HepG2 (cell line): ENCODE results near the gene POLE4. TPM values are rescaled to one million over a fixed set of nuclear protein-coding genes. Genes with fewer than 3 reads are reported as not detected.

Experiments used
- ATAC-seq: fragments of 200-7000 bp; cut with Tn5 transposase; 3 replicates; pipeline ENCODE4 v1.9.1; 2020; ENCODE audit warnings: mild to moderate bottlenecking, moderate library complexity
- BruUV-seq: library from RNA; stranded (reverse); fragments of 400-500 nt; replicated peaks from 2 replicates; lab custom pipeline; 2021; lab: Mats Ljungman, UMichigan
- CTCF ChIA-PET: fragments of 300-600 bp; formaldehyde crosslinking; extraction: SDS; loops from one replicate; lab custom pipeline; 2021; ENCODE audit warnings: low total read pairs, inconsistent platforms, low intra/inter-chr PET ratio; lab: Yijun Ruan, JAX
- POLR2A ChIA-PET: fragments of 350-600 bp; sonication (Branson Sonifier 250); formaldehyde crosslinking; loops from one replicate; lab custom pipeline; 2020; ENCODE audit warnings: antibody characterized with exemption, inconsistent platforms; lab: Yijun Ruan, JAX
- DNase-seq: peaks from one replicate; pipeline ENCODE4 v3.0.0-alpha.2; 2015; ENCODE audit warnings: low spot score
- FAIRE-seq: peaks from 3 replicates; lab custom pipeline; 2011; peaks lifted over from hg19 to GRCh38; lab: Jason Lieb, UNC
- H2AFZ ChIP-seq: one replicate; pipeline ENCODE4 v1.6.1; 2011; ENCODE audit warnings: low read length, inconsistent platforms
- H3K27ac ChIP-seq: fragments of 300-600 bp; 3 replicates; pipeline ENCODE4 v1.8.0; 2011; ENCODE audit warnings: mixed run types, mild to moderate bottlenecking, mixed read lengths, low read length, inconsistent platforms; ENCODE audit not compliant: insufficient read depth; ENCODE audit errors: extremely low read length
- H3K27me3 ChIP-seq, 2 experiments: fragments of 200-600 bp in 1 of 2; 2 replicates in 1 of 2; 3 replicates in 1 of 2; pipeline versions ENCODE4 v1.6.0 to v1.8.0; 2011; ENCODE audit warnings: low read length in 2 of 2, mild to moderate bottlenecking in 2 of 2, moderate library complexity in 2 of 2, inconsistent platforms in 1 of 2; ENCODE audit not compliant: insufficient read depth in 2 of 2, control insufficient read depth in 1 of 2
- H3K36me3 ChIP-seq, 2 experiments: fragments of 200-600 bp in 1 of 2; replicated peaks in 1 of 2; 2 replicates in 1 of 2; 3 replicates in 1 of 2; pipeline versions ENCODE4 v1.5.1 to v1.8.0; 2011; ENCODE audit warnings: low read length in 2 of 2, inconsistent platforms in 1 of 2; ENCODE audit not compliant: insufficient read depth in 2 of 2, control insufficient read depth in 1 of 2
- H3K4me1 ChIP-seq: 2 replicates; pipeline ENCODE4 v1.5.1; 2012; ENCODE audit warnings: low read length, inconsistent platforms; ENCODE audit not compliant: insufficient read depth
- H3K4me2 ChIP-seq: 2 replicates; pipeline ENCODE4 v1.6.0; 2011; ENCODE audit warnings: low read depth, low read length, inconsistent platforms
- H3K4me3 ChIP-seq, 3 experiments: fragments of 200-600 bp in 1 of 3; sonication (generic), shearing (Covaris generic) in 1 of 3; replicated peaks in 1 of 3; 2 replicates each; pipeline ENCODE4 v1.5.1; 2011 to 2016; ENCODE audit warnings: low read length in 3 of 3, inconsistent platforms in 2 of 3, low read depth in 2 of 3, mild to moderate bottlenecking in 2 of 3, control low read depth in 1 of 3, mixed read lengths in 1 of 3; ENCODE audit not compliant: insufficient read depth in 1 of 3
- H3K79me2 ChIP-seq: one replicate; pipeline ENCODE4 v1.6.1; 2011; ENCODE audit warnings: low read length, inconsistent platforms; ENCODE audit not compliant: insufficient read depth
- H3K9ac ChIP-seq: 2 replicates; pipeline ENCODE4 v1.6.0; 2011; ENCODE audit warnings: mild to moderate bottlenecking, low read depth, low read length, inconsistent platforms; ENCODE audit not compliant: insufficient read depth
- H3K9me3 ChIP-seq: 2 replicates; pipeline ENCODE4 v1.5.1; 2012; ENCODE audit warnings: mild to moderate bottlenecking, low read length
- H4K20me1 ChIP-seq: 2 replicates; pipeline ENCODE4 v1.6.0; 2011; ENCODE audit warnings: inconsistent platforms, mild to moderate bottlenecking, low read length, moderate library complexity; ENCODE audit not compliant: insufficient read depth
- ETS1 ChIP-seq: sonication (generic); formaldehyde crosslinking; IDR thresholded peaks from 2 replicates; pipeline ENCODE4 v1.4.0; 2020; ENCODE audit warnings: missing genetic modification reagents
- IKZF1 ChIP-seq: fragments of 450-650 bp; IDR thresholded peaks from 2 replicates; pipeline ENCODE4 v1.7.1; 2016
- KAT7 ChIP-seq: IDR thresholded peaks from 2 replicates; pipeline ENCODE4 v1.6.1; 2018; ENCODE audit warnings: borderline replicate concordance, missing compliant biosample characterization
- KDM6A ChIP-seq: IDR thresholded peaks from 2 replicates; pipeline ENCODE4 v1.6.1; 2016; ENCODE audit warnings: low read depth
- PITX1 ChIP-seq: sonication (generic); formaldehyde crosslinking; IDR thresholded peaks from 2 replicates; pipeline ENCODE4 v1.5.1; 2020; ENCODE audit warnings: mild to moderate bottlenecking, missing genetic modification reagents
- PRMT3 ChIP-seq: sonication (generic); formaldehyde crosslinking; IDR thresholded peaks from 2 replicates; pipeline ENCODE4 v1.8.1; 2022; ENCODE audit warnings: low read depth, mild to moderate bottlenecking, moderate library complexity, missing genetic modification reagents, borderline replicate concordance
- SP140L ChIP-seq: sonication (generic); formaldehyde crosslinking; IDR thresholded peaks from 2 replicates; pipeline ENCODE4 v1.4.0; 2020; ENCODE audit warnings: missing genetic modification reagents, borderline replicate concordance
- SP5 ChIP-seq: IDR thresholded peaks from 2 replicates; pipeline ENCODE4 v1.6.1; 2016; ENCODE audit warnings: low read depth, borderline replicate concordance
- ZNF160 ChIP-seq: sonication (generic); formaldehyde crosslinking; IDR thresholded peaks from 2 replicates; pipeline ENCODE4 v1.8.0; 2022; ENCODE audit warnings: mild to moderate bottlenecking, inconsistent platforms, missing genetic modification reagents
- ZNF432 ChIP-seq: sonication (generic); formaldehyde crosslinking; IDR thresholded peaks from 2 replicates; pipeline ENCODE4 v1.5.0; 2020; ENCODE audit warnings: missing genetic modification reagents, mild to moderate bottlenecking, borderline replicate concordance
- WGBS: methylation state at CpG from one replicate; pipeline ENCODE4 v1.1.6; 2017; ENCODE audit warnings: low lambda C conversion rate; 5-methylcytosine and 5-hydroxymethylcytosine counted together
- in situ Hi-C: cut with HindIII; loops from 2 replicates; pipeline ENCODE4 v1.10.0; 2017; ENCODE audit warnings: low pct_unique_long_range_greater_than_20kb; ENCODE audit not compliant: extremely low pct_ligation_motif_present
- intact Hi-C: fragments of 100-400 bp; cut with micrococcal nuclease; formaldehyde crosslinking; loops from one replicate; pipeline ENCODE4 v1.10.0; 2022; ENCODE audit not compliant: unreplicated experiment
- polyA plus RNA-seq, 8 experiments: library from polyadenylated mRNA; depleted of rRNA in 3 of 8; stranded (reverse) in 7 of 8; unstranded in 1 of 8; fragments of >200 nt; fragmentation: Illumina TruSeq in 4 of 8; extraction: Trizol in 4 of 8; gene quantifications; 2 replicates each; pipeline versions ENCODE4 v1.2.1 to v1.2.3, GENCODE V29; 2011 to 2016; ENCODE audit warnings: low read depth in 4 of 8, missing spikeins in 1 of 8, mixed read lengths in 1 of 8; ENCODE audit not compliant: insufficient read depth in 1 of 8
- total RNA-seq, 5 experiments: library from RNA; depleted of rRNA; stranded (reverse); fragments of >200 nt; fragmentation: Illumina TruSeq; extraction: Trizol; gene quantifications; 2 replicates each; pipeline ENCODE4 v1.2.3, GENCODE V29; 2016; ENCODE audit warnings: low read depth in 1 of 5
- TF ChIP-seq, protein P1 (sequence below): sonication (generic); formaldehyde crosslinking; IDR thresholded peaks from 2 replicates; pipeline ENCODE4 v1.8.1; 2023; ENCODE audit warnings: mild to moderate bottlenecking, moderate library complexity, missing genetic modification reagents
- TF ChIP-seq, protein P2 (sequence below): sonication (generic); formaldehyde crosslinking; IDR thresholded peaks from 2 replicates; pipeline ENCODE4 v1.5.0; 2020; ENCODE audit warnings: mild to moderate bottlenecking, missing genetic modification reagents, moderate library complexity

Gene POLE4
- total and polyA plus RNA-seq, 2 of the 13 experiments (the other 11 are each of a cell fraction or from before 2014, with no cell fraction given) = 106 to 116 TPM

DNA sequence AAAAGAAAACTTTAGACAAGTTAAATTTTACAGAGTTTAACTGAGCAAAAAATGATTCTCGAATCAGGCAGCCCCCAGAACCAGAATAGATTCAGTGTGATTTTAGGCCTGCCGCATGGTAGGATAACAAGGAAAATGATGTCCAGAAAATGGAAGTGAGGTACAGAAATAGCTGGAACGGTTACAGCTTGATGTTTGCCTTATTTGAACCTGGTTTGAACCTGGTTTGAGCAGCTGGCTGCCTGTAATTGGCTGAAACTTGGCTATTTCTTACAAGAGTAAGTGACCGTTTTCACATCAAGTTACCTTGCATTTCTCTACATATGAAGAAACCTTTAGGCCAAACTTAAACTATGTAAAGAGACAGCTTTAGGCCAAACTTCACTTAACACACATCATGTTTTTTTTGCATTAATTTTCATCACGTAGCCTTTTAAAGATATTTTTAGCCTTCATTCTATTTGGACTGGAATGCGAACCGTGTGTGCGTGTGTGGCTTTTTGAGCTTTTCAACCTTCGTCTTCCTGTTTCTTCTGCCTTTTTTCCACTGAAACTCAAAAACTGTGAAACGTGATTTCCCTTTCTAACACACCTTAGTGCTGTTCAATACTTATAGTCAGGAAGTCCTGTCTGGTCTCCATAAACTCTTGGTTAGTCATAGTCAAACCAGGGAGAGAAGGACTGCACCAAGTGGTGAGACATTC is 4.5 kb upstream of the POLE4 start:
- ATAC-seq = no peak
- BruUV-seq = no TSS peak

GRCh38 chr2:74954500-74954874 is 4.0 kb upstream of the POLE4 start:
- 98% methylated on average over 4 of the region's 4 CpGs for WGBS
- TF ChIP-seq, protein P1, sequence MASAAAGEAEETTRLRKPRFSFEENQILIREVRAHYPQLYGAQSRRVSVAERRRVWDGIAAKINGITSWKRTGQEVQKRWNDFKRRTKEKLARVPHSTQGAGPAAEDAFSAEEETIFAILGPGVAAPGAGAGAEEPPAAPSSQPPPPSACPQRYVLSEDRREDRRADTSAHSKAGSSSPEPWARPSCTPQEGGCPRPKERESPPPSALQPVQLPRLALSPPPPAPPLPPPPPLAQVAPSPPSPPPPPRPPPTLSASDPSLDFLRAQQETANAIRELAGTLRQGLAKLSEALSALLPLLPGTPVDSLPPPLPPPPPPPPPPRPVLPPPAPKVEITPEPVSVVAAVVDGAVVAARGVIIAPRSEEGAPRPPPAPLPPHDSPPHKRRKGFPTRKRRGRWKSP (CRISPR knock-in tag) = no peak
- TF ChIP-seq, protein P2, sequence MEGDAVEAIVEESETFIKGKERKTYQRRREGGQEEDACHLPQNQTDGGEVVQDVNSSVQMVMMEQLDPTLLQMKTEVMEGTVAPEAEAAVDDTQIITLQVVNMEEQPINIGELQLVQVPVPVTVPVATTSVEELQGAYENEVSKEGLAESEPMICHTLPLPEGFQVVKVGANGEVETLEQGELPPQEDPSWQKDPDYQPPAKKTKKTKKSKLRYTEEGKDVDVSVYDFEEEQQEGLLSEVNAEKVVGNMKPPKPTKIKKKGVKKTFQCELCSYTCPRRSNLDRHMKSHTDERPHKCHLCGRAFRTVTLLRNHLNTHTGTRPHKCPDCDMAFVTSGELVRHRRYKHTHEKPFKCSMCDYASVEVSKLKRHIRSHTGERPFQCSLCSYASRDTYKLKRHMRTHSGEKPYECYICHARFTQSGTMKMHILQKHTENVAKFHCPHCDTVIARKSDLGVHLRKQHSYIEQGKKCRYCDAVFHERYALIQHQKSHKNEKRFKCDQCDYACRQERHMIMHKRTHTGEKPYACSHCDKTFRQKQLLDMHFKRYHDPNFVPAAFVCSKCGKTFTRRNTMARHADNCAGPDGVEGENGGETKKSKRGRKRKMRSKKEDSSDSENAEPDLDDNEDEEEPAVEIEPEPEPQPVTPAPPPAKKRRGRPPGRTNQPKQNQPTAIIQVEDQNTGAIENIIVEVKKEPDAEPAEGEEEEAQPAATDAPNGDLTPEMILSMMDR (CRISPR knock-in tag) = no peak
- TF ChIP-seq ZNF432 (CRISPR knock-in tag) = no peak
- TF ChIP-seq, all 625 proteins: peak for 0
- no peaks in the 10 kb centered on the region for H3K27me3 ChIP-seq
- no peak overlapping the region for H3K27ac ChIP-seq
- DNase-seq (no peak), ATAC-seq (no peak), FAIRE-seq (no peak)
- peaks cover 81% of the 10 kb centered on the region for H3K4me1 ChIP-seq
- in situ Hi-C loops = no loop called here
- no peaks in the 10 kb centered on the region for H3K9me3 ChIP-seq
- CTCF ChIA-PET = no interaction called here
- H2AFZ ChIP-seq = no peak overlapping the region
- peaks cover 49% of the 10 kb centered on the region for H3K79me2 ChIP-seq
- no TSS peak for BruUV-seq
- H3K4me3 ChIP-seq = no peak overlapping the region
- POLR2A ChIA-PET = no interaction called here
- no peak overlapping the region for H3K4me2 ChIP-seq
- peaks cover 3 to 11% of the 10 kb centered on the region in 2 experiments; a peak in 3 of 5 replicates for H3K36me3 ChIP-seq
- no peaks in the 10 kb centered on the region for H4K20me1 ChIP-seq
- intact Hi-C loops = no loop called here
- H3K9ac ChIP-seq = no peak overlapping the region

More for the DNA sequence above, 4.5 kb upstream of the POLE4 start:
- POLR2A ChIA-PET = interaction anchor here (0.6 kb wide), 1 partner anchor 22 kb away, joined by 3 read pairs; no protein-coding TSS in a partner anchor
- intact Hi-C loops = no loop called here
- Histone ChIP-seq H3K27ac (no peak overlapping the region), H3K4me2 (no peak overlapping the region), H3K79me2 (peaks cover 46% of the 10 kb centered on the region), H4K20me1 (no peaks in the 10 kb centered on the region), H3K4me1 (peaks cover 81% of the 10 kb centered on the region), H3K9me3 (no peaks in the 10 kb centered on the region), H3K27me3 (no peaks in the 10 kb centered on the region), H2AFZ (no peak overlapping the region), H3K4me3 (no peak overlapping the region), H3K36me3 (peaks cover 3 to 11% of the 10 kb centered on the region in 2 experiments; a peak in 3 of 5 replicates), H3K9ac (no peak overlapping the region)
- CTCF ChIA-PET = no interaction called here
- no peak for FAIRE-seq
- no peak for TF ChIP-seq SP140L (CRISPR knock-in tag)
- no peak for TF ChIP-seq PITX1 (CRISPR knock-in tag)
- no peak for TF ChIP-seq IKZF1
- no peak for TF ChIP-seq KDM6A (CRISPR knock-in tag)
- TF ChIP-seq PRMT3 (CRISPR knock-in tag) = no peak
- no peak for TF ChIP-seq SP5 (CRISPR knock-in tag)
- TF ChIP-seq ZNF160 = no peak
- no peak for TF ChIP-seq ETS1
- no peak for TF ChIP-seq KAT7 (CRISPR knock-in tag)
- DNase-seq = no peak
- in situ Hi-C loops = no loop called here
- WGBS = 95% methylated on average over 10 of the region's 10 CpGs
